Adrenal gland (tissue), 12 donors: Measurements from ENCODE around the gene PIGQ. TPM values are rescaled to one million over a fixed set of nuclear protein-coding genes. Genes with fewer than 3 reads are reported as not detected.

Experiments used
- DNase-seq, 7 donors: peaks; one replicate each; pipeline ENCODE4 v3.0.0-alpha.2; 2019 to 2020
- H3K27ac ChIP-seq, 5 donors: fragments of 200-600 bp; sonication (generic) in 4 of 5; 1 replicate in 3 of 5; 2 replicates in 2 of 5; pipeline versions ENCODE4 v1.5.1 to v1.8.0; 2016 to 2020; ENCODE audit warnings: mild to moderate bottlenecking in 1 of 5
- H3K27me3 ChIP-seq: fragments of 200-600 bp; 2 replicates; pipeline ENCODE4 v1.8.0; 2021
- H3K36me3 ChIP-seq, 2 donors: fragments of 200-600 bp; replicated peaks in 1 of 2; 1 replicate in 1 of 2; 2 replicates in 1 of 2; pipeline versions ENCODE4 v1.5.1 to v1.8.0; 2018 to 2022
- H3K4me1 ChIP-seq, 2 donors: fragments of 200-600 bp; replicated peaks in 1 of 2; 1 replicate in 1 of 2; 2 replicates in 1 of 2; pipeline versions ENCODE4 v1.5.1 to v1.8.0; 2018 to 2021
- H3K4me3 ChIP-seq, 4 donors: fragments of 200-600 bp; sonication (generic) in 3 of 4; one replicate each; pipeline ENCODE4 v1.5.1; 2016 to 2018
- H3K9me3 ChIP-seq, 3 donors: fragments of 200-600 bp; sonication (generic) in 1 of 3; replicated peaks in 1 of 3; 1 replicate in 2 of 3; 2 replicates in 1 of 3; pipeline versions ENCODE4 v1.5.1 to v1.8.0; 2016 to 2021
- POLR2A ChIP-seq, 2 donors: fragments of 450-650 bp; IDR thresholded peaks; one replicate each; pipeline ENCODE4 v1.6.1; 2017; ENCODE audit warnings: antibody characterized with exemption in 2 of 2, mild to moderate bottlenecking in 2 of 2, moderate library complexity in 1 of 2
- WGBS, 4 donors: extraction: QIAGEN DNeasy Blood & Tissue Kit in 2 of 4; methylation state at CpG; one replicate each; pipeline versions ENCODE4 v1.1.5 to v1.1.7; 2013 to 2017; 5-methylcytosine and 5-hydroxymethylcytosine counted together
- intact Hi-C, 2 donors: fragments of 100-400 bp; cut with DNase I; formaldehyde crosslinking; loops; one replicate each; pipeline versions ENCODE4 v1.14.1 to v1.15.0; 2022 to 2023
- polyA plus RNA-seq, 3 donors: library from polyadenylated mRNA; stranded (reverse); fragments of 200-250 nt in 2 of 3; fragments of 350-450 nt in 1 of 3; fragmentation: Illumina TruSeq in 1 of 3; extraction: RNeasy Lipid Tissue Mini Kit (QIAGEN cat#74804) in 1 of 3; gene quantifications; one replicate each; pipeline ENCODE4 v1.2.3, GENCODE V29; 2013 to 2014
- total RNA-seq, 9 donors: library from RNA; depleted of rRNA in 4 of 9; stranded (reverse); fragments of >200 nt in 4 of 9; fragments of 120-200 nt in 1 of 9; fragmentation: NEBNext Ultra II Directional in 1 of 9; extraction: Animal tissue kit (Norgen Biotek cat#: 25700) in 1 of 9; gene quantifications; one replicate each; pipeline versions ENCODE4 v1.1.0 to v1.2.4, GENCODE V29; 2013 to 2023
- TF ChIP-seq, protein P1 (sequence below), 6 experiments: fragments of 450-650 bp in 4 of 6; fragments of 200-600 bp in 2 of 6; sonication (generic) in 1 of 6; IDR thresholded peaks; 1 replicate in 5 of 6; 2 replicates in 1 of 6; pipeline versions ENCODE4 v1.5.1 to v1.8.0; 2016 to 2021; ENCODE audit warnings: antibody characterized with exemption in 6 of 6, mild to moderate bottlenecking in 2 of 6, moderate library complexity in 1 of 6
- donor health status: healthy with polysubstance abuse.
- donor health status: Bipolar disorder and iron deficiency.
- donor health status: DM: yes; HTN: yes; CAD: no.
- donor health status: DM: no; HTN: no; CAD: no.
- donor health status: DM: no; HTN: no; CAD: no.
- donor health status: DM: yes; HTN: yes; CAD: no.

PIGQ gene
- total and polyA plus RNA-seq, 12 donors, result 12.7 to 317 (median 81.0) TPM

GRCh38 chr16:615122-615521, 45.4 kb downstream of the PIGQ start:
- 88 to 94% (median 91%) methylated on average over 13 of the region's 13 CpGs for whole genome bisulfite sequencing, 4 donors

DNA sequence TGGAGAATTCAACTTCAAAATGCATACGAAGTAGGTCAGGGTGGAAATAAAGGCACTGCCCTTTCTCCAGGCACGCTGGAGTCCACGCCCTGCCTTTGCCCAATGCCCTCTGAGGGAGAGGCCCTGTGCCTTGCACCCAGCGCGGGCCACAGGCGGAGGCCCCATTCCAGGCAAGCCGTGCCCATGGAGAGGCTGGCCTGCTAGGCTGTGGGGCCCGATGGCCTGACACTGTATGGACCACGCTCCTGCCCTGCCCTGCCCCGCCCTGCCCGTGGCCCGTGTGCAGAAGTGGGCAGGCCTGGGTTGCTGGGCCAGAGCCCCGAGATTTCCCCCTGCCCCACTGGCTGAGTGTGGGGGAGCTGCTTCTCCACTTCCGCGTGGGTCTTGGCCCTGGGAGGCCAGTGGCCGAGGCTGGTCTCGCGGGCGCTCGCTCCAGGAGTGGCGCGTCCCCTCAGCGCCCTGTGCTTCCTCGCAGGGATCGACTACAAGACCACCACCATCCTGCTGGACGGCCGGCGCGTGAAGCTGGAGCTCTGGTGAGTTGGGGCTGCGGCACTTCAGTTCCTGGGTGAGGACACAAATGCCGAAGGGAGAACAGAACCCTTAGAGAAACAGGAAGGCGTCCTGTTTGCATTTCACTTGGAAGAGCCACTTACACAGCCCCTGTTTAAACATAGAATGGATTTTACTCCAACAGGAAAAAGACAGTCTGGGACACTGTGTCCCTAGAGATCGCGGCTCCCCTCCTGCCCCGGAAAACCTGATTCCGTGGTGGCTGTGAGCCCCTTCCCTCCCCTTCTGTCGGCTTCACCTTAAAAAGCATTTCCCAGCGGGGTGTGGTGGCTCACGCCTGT, 47.2 kb downstream of the PIGQ start:
- Histone ChIP-seq H3K27me3 (no peaks in the 10 kb centered on the region), H3K9me3 (no peaks in the 10 kb centered on the region), H3K27ac (no peak overlapping the region), H3K36me3 (no peaks in the 10 kb centered on the region), H3K4me1 (no peaks in the 10 kb centered on the region), H3K4me3 (no peak overlapping the region)
- 95 to 96% (median 96%) methylated on average over 24 to 39 of the region's 39 CpGs for WGBS, 4 donors
- DNase-seq, result no peak
- intact Hi-C loops, result no loop called here
- TF ChIP-seq, protein P1, sequence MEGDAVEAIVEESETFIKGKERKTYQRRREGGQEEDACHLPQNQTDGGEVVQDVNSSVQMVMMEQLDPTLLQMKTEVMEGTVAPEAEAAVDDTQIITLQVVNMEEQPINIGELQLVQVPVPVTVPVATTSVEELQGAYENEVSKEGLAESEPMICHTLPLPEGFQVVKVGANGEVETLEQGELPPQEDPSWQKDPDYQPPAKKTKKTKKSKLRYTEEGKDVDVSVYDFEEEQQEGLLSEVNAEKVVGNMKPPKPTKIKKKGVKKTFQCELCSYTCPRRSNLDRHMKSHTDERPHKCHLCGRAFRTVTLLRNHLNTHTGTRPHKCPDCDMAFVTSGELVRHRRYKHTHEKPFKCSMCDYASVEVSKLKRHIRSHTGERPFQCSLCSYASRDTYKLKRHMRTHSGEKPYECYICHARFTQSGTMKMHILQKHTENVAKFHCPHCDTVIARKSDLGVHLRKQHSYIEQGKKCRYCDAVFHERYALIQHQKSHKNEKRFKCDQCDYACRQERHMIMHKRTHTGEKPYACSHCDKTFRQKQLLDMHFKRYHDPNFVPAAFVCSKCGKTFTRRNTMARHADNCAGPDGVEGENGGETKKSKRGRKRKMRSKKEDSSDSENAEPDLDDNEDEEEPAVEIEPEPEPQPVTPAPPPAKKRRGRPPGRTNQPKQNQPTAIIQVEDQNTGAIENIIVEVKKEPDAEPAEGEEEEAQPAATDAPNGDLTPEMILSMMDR (IDR thresholded peaks at IDR 0.05), result no peak
- no peak for TF ChIP-seq POLR2A (IDR thresholded peaks at IDR 0.05)

More at GRCh38 chr16:615122-615521, 45.4 kb downstream of the PIGQ start:
- no peak overlapping the region for H3K27ac ChIP-seq
- intact Hi-C loops, result no loop called here
- no peaks in the 10 kb centered on the region for H3K36me3 ChIP-seq
- H3K4me3 ChIP-seq, result no peak overlapping the region
- no peaks in the 10 kb centered on the region for H3K9me3 ChIP-seq
- no peaks in the 10 kb centered on the region for H3K27me3 ChIP-seq
- DNase-seq, result no peak
- no peaks in the 10 kb centered on the region for H3K4me1 ChIP-seq
- TF ChIP-seq, protein P1 (IDR thresholded peaks at IDR 0.05), result no peak
- TF ChIP-seq POLR2A (IDR thresholded peaks at IDR 0.05), result no peak

GRCh38 chr16:617855-618254, 48.1 kb downstream of the PIGQ start:
- H3K36me3 ChIP-seq, result no peaks in the 10 kb centered on the region
- DNase-seq, result no peak
- no peaks in the 10 kb centered on the region for H3K9me3 ChIP-seq
- no peak overlapping the region for H3K27ac ChIP-seq
- H3K4me3 ChIP-seq, result no peak overlapping the region
- no peaks in the 10 kb centered on the region for H3K4me1 ChIP-seq
- TF ChIP-seq, protein P1 (IDR thresholded peaks at IDR 0.05), result no peak
- 79 to 84% (median 82%) methylated on average over 16 of the region's 16 CpGs for WGBS, 4 donors
- intact Hi-C loops, result no loop called here
- H3K27me3 ChIP-seq, result no peaks in the 10 kb centered on the region

- intact Hi-C loops, result no loop called here
- DNase-seq, result no peak
- Histone ChIP-seq H3K27ac (no peak overlapping the region), H3K9me3 (no peaks in the 10 kb centered on the region), H3K4me3 (no peak overlapping the region), H3K36me3 (no peaks in the 10 kb centered on the region), H3K27me3 (no peaks in the 10 kb centered on the region), H3K4me1 (no peaks in the 10 kb centered on the region)
- 74 to 94% (median 80%) methylated on average over 3 to 20 of the region's 20 CpGs for WGBS, 4 donors
- no peak for TF ChIP-seq POLR2A (IDR thresholded peaks at IDR 0.05)
- TF ChIP-seq, protein P1 (IDR thresholded peaks at IDR 0.05), result no peak
Measured at GRCh38 chr16:619476-620100, 49.8 kb downstream of the PIGQ start.
